Sigmoid colon (tissue), 3 donors: ENCODE data around the gene KLHL29.

Experiments
- POLR2A ChIP-seq, 2 donors: fragments of 450-650 bp; IDR thresholded peaks; one replicate each; pipeline ENCODE4 v1.6.1; 2016; ENCODE audit warnings: antibody characterized with exemption in 2 of 2, mild to moderate bottlenecking in 2 of 2, moderate library complexity in 2 of 2
- TF ChIP-seq, protein P1 (sequence below), 4 experiments: fragments of 450-650 bp in 3 of 4; fragments of 200-600 bp in 1 of 4; IDR thresholded peaks; one replicate each; pipeline ENCODE4 v1.5.1; 2016 to 2019; ENCODE audit warnings: antibody characterized with exemption in 4 of 4, mild to moderate bottlenecking in 3 of 4, moderate library complexity in 2 of 4

- TF ChIP-seq, protein P1, sequence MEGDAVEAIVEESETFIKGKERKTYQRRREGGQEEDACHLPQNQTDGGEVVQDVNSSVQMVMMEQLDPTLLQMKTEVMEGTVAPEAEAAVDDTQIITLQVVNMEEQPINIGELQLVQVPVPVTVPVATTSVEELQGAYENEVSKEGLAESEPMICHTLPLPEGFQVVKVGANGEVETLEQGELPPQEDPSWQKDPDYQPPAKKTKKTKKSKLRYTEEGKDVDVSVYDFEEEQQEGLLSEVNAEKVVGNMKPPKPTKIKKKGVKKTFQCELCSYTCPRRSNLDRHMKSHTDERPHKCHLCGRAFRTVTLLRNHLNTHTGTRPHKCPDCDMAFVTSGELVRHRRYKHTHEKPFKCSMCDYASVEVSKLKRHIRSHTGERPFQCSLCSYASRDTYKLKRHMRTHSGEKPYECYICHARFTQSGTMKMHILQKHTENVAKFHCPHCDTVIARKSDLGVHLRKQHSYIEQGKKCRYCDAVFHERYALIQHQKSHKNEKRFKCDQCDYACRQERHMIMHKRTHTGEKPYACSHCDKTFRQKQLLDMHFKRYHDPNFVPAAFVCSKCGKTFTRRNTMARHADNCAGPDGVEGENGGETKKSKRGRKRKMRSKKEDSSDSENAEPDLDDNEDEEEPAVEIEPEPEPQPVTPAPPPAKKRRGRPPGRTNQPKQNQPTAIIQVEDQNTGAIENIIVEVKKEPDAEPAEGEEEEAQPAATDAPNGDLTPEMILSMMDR (IDR thresholded peaks at IDR 0.05) = no peak
- TF ChIP-seq POLR2A (IDR thresholded peaks at IDR 0.05) = no peak
Measured at GRCh38 chr2:23589220-23589647, 204.3 kb downstream of the KLHL29 start.
